ENCODE results near the gene ELMO3.
A peak's percentile ranks its signal among the peaks of the same experiment; 100 is the strongest.

ELMO3 gene

DNA sequence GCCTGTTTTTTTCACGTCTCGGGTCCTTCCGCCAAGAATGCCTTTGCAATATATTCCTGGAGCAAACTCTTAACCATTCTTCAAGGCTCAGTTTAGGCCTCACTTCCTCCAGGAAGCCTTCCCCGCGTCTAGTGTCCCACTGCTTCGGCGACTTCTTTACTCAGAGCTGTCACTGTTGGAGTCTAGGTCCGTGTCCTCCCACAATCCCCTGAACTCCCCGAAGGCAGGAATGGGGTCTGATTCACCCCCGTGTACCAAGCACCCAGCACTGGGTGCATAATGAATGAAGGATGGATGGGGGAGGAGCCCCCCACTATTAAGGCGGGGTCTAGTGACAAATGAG is 15.7 kb upstream of the ELMO3 start:
- DNase-seq, result no peak

- DNase-seq, result peak; percentile 95
These were observed 15.1 kb upstream of the ELMO3 start, which contains the start of gene MATCAP1 for GRCh38 chr16:67183627-67184452. Gene MATCAP1, minus strand, starts transcription at chr16:67183963. Its CDS starts 3,353 bp downstream, at chr16:67180610.

DNA sequence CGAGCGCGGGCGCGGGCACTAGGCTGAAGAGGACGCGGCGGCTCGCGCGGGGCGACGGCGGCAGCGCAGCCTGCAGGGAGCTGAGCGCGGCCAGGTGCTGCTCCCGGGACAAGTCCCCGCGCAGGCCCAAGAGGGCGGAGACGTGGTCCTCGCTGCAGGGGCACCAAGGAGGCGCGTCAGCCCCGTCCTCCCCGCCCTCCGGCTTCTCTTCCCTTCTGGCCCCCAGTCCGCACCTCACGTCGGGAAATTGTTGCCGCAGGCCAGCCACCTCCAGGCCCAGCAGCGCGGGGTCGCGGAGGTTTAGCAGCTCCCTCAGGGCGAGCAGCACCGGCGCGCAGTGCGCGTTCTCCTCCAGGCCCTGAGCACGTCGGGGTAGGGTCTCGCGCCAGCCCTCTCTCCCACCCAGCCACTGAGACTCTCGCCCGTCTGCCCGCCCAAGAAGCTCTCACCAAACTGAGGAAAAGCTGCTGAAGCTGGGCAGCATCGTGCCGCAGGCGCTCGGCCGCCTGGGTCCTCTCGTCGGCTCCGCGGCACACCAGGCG is 14.4 kb upstream of the ELMO3 start:
- no peak for DNase-seq

DNA sequence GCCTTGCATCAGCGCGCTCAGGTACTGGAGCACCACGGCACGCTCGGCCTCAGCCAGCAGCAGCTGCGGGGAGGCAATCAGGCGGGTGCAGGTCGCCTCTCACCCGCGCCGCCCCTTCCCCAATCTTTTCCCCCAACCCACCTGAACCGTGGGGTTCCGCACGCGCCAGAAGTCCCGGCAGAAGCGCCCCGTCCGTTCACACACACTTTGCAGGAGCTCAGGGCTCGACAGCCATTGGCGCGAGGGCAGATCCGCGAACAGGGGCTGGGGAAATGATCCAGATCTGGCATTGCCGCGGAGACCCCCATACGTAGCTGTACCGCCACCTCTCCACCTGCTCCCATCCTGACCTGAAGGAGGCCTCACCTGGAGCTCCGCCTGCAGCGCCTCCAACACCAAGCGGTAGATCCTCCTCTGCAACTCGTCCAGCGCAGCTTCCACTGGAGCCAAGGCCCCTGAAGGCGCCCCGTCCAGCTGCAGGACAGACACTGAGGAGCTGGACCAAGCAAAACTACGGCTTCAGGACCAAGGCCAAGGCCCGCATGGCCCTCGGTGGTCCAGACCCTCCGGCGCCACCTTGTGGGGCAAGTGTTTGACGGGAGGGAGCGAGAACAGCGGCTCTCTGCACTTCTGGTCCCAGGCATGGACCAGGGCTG is 13.8 kb upstream of the ELMO3 start:
- DNase-seq, result peak; percentile 24

DNA sequence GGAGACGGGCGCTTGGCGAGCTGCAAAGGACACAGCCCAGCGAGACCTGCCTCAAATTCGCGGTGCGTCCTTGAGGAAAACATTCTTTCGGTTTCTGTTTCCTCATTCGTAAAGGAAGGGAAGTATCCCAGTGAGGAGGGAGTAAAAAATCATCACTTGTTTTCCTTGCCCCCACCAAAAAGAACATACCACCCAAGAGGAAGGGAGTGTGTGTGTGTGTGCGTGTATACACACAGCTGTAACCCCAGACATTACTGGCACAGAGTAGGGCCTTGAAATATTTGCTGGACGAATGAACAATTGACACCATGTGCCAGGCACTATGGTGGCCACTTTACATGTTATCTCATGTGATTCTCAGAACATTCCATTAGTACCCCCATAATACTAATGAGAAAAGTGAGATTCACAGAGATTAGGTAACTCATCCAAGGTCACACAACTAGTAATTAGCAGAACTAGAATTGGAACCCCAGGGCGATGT is 13.2 kb upstream of the ELMO3 start:
- no peak for DNase-seq

DNA sequence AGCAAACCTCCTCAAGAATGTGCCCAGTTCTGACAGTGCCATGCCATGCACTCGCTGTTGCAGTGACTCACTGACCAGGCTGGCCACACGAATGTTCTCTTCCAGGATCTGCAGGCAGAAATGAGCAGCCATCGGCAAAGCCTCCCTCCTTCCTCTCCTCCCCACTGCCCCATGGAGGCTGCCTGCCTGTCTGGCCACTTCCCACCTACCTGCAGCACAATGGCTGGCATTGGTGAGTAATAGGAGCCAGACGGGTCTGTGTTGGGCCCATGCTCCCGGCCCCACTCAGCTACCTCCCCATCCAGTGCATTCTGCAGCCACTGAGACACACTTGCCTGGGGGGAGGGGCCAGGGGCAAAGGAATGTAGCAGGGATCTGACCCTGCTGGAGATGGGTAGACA is 12.4 kb upstream of the ELMO3 start:
- no peak for DNase-seq

DNA sequence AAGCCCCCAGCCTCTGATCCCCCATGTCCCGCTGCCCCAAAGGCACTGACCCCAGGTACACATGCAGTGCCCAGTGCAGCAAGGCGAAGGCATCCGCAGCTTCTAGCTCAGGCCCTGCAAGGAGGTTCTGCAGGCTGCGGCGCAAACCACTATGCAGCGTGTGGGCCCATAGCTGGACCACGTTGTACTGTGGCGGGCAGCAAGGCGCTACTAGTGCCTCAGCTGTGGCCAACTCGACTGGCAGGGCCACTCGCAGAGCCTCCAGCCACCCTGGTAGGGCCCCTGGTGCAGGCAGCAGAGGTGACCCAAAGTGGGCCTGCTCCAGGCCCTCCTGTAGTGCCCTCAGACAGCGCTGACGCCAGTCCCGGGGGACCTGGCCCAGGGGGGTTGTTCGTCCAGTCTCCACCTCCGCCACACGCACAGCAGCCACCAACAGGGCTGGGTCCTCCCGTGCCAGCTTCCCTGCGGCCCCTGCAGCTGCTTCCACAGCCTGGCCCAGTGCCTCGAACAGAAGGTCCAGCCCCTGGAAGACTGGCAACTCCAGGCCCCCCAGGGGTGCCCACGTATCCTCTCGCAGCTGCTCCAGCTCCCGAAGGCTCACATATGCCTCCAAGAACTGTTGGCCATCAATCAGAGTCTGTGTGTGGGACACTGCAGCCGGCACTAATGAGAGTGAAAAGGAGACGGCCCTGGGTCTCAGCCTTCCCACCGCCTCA is 11.6 kb upstream of the ELMO3 start:
- no peak for DNase-seq

GRCh38 chr16:67188323-67188722 is 10.6 kb upstream of the ELMO3 start:
- DNase-seq, result no peak

- DNase-seq, result no peak
These were observed 10.1 kb upstream of the ELMO3 start for GRCh38 chr16:67188798-67189197.

DNA sequence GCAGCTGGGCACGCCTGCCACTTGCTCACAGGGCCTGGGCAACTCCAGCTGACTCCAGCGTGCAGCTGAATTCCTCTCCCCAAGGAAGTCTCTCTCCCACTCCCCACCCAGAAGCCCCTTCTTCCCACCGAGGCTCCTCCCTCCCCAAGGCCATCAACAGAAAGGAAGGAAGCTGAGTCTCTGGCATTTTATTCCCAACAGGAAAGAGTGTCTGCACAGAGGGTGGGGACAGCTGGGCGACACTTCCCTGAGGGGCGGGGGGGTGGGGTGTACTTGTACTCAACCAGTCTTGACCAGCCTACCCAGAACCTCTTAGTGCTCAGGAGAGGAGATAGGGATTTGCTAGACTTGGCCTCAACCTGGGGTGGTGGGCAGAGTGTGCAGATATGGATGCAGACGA is 8.9 kb upstream of the ELMO3 start, which contains the start of gene EXOC3L1:
TSS of gene EXOC3L1 (minus strand) at position 96 of the 400 bp plus-strand sequence. CDS start 460 bp downstream, outside the sequence.
- DNase-seq, result no peak

DNA sequence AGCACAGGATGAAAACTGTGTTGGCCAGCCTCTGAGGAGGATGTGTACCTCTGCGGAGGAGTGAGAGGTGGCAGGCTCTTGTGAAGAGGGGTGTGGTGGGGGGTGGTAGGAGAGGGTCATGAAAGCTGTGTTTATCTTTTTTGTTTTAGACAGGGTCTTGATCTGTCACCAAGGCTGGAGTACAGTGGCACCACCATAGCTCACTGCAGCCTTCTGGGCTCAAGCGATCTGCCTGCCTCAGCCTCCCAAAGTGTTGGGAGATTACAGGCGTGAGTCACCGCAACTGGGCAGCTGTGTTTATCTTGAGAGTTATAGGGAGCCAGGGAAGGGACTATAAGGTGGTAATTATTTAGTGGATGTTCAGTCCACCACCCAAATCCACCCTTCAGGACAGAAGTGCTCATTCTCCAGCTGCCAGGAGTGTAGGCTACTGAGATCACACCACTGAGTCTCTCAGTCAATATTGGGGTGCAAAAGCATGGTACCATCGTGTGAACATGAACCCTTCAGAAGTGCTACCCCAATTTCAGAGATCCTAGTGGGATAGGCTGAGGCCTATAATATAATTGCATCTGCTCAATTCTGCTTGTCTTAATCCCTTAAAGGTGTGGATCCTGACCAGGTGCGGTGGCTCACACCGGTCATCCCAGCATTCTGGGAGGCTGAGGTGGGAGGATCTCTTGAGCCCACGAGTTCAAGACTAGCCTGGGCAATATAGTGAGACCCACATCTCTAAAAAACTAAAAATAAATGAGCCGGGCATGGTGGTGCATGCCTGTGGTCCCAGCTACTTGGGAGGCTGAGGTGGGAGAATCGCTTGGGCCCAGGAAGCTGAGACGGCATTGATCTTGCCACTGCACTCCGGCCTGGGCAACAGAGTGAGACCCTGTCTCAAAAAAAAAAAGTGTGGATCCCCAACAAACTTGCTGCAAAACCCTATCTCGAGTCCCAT is 8.2 kb upstream of the ELMO3 start:
- no peak for DNase-seq

DNA sequence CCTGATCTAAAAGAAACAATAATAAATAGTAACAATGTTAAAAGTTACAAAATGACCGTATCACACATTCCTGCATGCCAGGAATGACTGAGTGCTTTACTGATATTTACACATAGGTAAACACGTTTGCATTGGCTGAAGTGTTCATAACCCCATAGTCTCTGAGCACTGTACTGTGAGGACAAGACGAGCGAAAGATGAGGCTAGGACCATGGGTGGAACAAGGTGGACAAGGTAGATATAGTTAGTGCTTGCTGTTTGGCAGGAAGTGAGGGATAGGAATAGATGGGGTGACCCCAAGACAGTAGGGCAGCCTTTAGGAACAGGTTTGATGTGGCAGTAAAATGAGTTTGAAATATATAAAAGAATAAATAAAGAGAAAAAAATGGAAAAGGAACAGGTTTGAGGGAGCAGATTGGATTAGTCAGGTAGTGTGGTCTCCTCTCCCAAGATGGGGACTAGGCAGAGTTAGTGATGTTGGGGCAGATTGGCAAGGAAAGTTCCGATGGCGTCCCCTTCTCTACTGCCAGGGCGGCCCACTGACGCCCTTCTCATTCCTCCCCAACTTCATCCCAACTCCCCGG is 7.4 kb upstream of the ELMO3 start:
- DNase-seq, result no peak

DNA sequence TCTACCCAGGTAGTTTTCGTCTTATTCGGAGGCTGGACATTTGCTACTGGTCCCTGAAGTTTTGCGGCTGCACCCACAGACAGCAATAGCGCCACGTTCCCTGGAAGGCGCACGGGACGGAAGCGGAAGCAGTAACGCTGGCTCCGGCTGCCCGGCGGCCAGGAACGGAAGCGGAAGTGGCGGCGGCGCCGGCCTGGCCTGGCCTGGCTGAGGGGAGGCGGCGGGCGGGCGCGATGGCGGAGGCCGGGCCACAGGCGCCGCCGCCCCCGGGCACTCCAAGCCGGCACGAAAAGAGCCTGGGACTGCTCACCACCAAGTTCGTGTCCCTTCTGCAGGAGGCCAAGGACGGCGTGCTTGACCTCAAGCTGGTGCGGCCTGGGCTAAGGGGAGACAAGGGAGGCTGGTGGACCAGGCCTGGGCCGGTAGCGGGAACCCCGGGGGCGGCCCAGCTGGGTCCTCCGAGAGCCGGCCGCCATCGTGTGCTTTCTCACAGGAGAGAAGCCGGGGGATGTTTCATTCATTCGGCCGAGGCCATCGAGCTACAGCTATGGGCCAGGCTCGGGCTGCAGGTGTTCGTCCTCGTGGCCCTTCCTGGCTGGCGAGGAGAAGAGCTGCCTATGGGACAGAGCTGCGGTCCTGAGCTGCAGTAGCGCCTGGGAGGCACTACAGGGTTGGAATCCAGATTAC is 6.8 kb upstream of the ELMO3 start, which contains the start of gene E2F4:
TSS of gene E2F4 (plus strand) at position 161 of the 687 bp plus-strand sequence. CDS start at position 234, 73 bp downstream.
- peak; percentile 42 for DNase-seq

DNA sequence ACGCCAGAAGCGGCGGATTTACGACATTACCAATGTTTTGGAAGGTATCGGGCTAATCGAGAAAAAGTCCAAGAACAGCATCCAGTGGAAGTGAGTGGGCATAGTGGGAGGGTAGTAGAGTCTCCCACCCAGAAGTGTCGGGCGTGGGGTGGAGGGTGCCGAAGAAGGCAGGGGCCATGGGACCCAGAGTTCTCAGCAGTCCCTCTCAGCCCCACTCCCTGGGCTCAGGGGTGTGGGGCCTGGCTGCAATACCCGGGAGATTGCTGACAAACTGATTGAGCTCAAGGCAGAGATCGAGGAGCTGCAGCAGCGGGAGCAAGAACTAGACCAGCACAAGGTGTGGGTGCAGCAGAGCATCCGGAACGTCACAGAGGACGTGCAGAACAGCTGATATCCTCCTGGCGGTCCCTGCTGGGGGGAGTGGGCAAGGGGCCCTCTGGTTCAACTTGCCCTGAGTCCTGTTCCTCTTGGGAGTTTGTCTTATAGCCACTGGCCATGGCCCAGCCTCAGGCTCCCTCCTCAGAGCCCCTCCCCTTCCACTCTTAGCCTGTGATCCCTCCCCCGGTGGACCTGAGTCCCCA is 6.1 kb upstream of the ELMO3 start:
- DNase-seq, result no peak

GRCh38 chr16:67193536-67193935 is 5.4 kb upstream of the ELMO3 start:
- no peak for DNase-seq

- DNase-seq, result no peak
These were observed 4.7 kb upstream of the ELMO3 start for GRCh38 chr16:67194260-67194659.

DNA sequence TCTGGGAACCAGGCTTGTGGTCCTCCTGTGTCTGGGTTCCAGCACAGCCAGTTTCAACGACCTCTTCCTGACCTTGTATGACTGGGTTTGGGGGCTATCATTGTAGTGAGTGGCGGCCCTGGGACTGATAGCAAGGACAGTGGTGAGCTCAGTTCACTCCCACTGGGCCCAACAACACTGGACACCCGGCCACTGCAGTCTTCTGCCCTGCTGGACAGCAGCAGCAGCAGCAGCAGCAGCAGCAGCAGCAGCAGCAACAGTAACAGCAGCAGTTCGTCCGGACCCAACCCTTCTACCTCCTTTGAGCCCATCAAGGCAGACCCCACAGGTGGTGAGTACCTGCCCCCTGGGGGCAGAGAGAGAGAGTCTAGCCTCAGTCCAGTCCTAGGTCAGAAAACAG is 3.3 kb upstream of the ELMO3 start:
- no peak for DNase-seq

DNA sequence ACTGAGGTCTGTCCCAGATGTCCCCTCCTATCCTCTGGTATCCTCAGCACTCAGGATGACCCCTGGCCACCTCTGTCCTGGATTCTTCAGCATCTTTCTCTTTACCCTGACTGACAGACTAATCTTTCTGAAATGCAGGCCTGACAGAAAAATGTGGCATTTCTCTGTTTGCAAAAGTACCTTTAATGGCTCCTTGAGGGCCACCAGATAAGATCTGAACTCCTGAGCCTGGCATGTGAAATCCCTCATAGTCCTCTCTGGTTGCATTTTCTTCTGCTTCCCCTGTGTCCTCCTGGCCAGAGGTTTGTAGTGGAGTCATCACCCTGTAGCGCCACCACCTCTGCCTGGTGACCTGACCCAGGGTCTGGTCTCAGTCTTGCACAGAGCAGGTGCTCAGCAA is 2.0 kb upstream of the ELMO3 start:
- DNase-seq, result no peak

DNA sequence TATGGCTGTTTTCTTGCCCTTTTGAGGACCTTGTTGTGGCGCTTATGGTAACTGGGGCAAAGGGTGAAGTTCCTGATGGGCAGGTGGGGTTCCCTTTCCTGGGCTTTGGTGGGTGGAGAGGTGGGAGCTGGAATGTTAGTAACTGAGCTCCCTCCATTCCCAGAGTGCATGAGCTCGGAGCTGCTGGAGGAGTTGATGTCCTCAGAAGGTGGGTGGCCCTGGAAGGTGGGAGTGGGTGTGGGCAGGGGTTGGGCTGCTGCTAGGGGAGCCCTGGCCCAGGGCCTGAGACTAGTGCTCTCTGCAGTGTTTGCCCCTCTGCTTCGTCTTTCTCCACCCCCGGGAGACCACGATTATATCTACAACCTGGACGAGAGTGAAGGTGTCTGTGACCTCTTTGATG is 1.2 kb upstream of the ELMO3 start:
- DNase-seq, result no peak

- DNase-seq, result peak; percentile 34
These were observed 645 bp upstream of the ELMO3 start for GRCh38 chr16:67198238-67198734.

All from NCI-H1694 (cell line).